PC-9 (cell line): Measurements from ENCODE around the gene PBXIP1. TPM values are rescaled to one million over a fixed set of nuclear protein-coding genes. Genes with fewer than 3 reads are reported as not detected.

Source experiments
- BruUV-seq: library from RNA; stranded (reverse); fragments of 400-500 nt; replicated peaks from 2 replicates; lab custom pipeline; 2021; lab: Mats Ljungman, UMichigan
- CTCF ChIA-PET: fragments of 300-600 bp; sonication (Branson Sonifier 250); formaldehyde crosslinking; loops from one replicate; lab custom pipeline; 2022; ENCODE audit warnings: antibody characterized with exemption; lab: Charles Lee
- POLR2A ChIA-PET: fragments of 300-600 bp; sonication (Branson Sonifier 250); formaldehyde crosslinking; loops from one replicate; lab custom pipeline; 2022; ENCODE audit warnings: antibody characterized with exemption; ENCODE audit not compliant: unreplicated experiment; lab: Charles Lee
- DNase-seq, 2 experiments: peaks; one replicate each; pipeline versions ENCODE4 v3.0.0 to v3.0.0-alpha.2; 2015 to 2022; ENCODE audit warnings: mixed read lengths in 1 of 2
- H2AFZ ChIP-seq: fragments of 200-600 bp; sonication (generic); 2 replicates; pipeline ENCODE4 v1.8.1; 2017; ENCODE audit warnings: antibody characterized with exemption
- H3F3A ChIP-seq: fragments of 200-600 bp; sonication (generic); 2 replicates; pipeline ENCODE4 v1.8.1; 2017; ENCODE audit warnings: antibody characterized with exemption, mild to moderate bottlenecking, low read depth; ENCODE audit not compliant: insufficient read depth
- H3K27ac ChIP-seq: fragments of 200-600 bp; sonication (generic); 2 replicates; pipeline ENCODE4 v1.6.1; 2016; ENCODE audit warnings: mixed run types
- H3K27me3 ChIP-seq: fragments of 200-600 bp; sonication (generic); 2 replicates; pipeline ENCODE4 v1.6.1; 2016; ENCODE audit warnings: low read depth, mixed run types; ENCODE audit not compliant: insufficient read depth
- H3K36me3 ChIP-seq: fragments of 200-600 bp; sonication (generic); 2 replicates; pipeline ENCODE4 v1.6.1; 2016; ENCODE audit warnings: low read depth, mixed run types
- H3K4me1 ChIP-seq: fragments of 200-600 bp; sonication (generic); replicated peaks from 2 replicates; pipeline ENCODE4 v1.6.1; 2016; ENCODE audit warnings: mixed run types; ENCODE audit not compliant: insufficient read depth
- H3K4me2 ChIP-seq: fragments of 200-600 bp; sonication (generic); 2 replicates; pipeline ENCODE4 v1.6.1; 2017; ENCODE audit warnings: mixed run types
- H3K4me3 ChIP-seq: fragments of 200-600 bp; sonication (generic); 2 replicates; pipeline ENCODE4 v1.6.1; 2016; ENCODE audit warnings: mixed run types
- H3K79me2 ChIP-seq: fragments of 200-600 bp; sonication (generic); 2 replicates; pipeline ENCODE4 v1.6.1; 2017; ENCODE audit warnings: low read depth, mixed run types
- H3K9me2 ChIP-seq: fragments of 200-600 bp; sonication (generic); 2 replicates; pipeline ENCODE4 v1.8.1; 2017; ENCODE audit warnings: mild to moderate bottlenecking; ENCODE audit not compliant: insufficient read depth
- H3K9me3 ChIP-seq: fragments of 200-600 bp; sonication (generic); 2 replicates; pipeline ENCODE4 v1.8.1; 2016; ENCODE audit warnings: low read depth; ENCODE audit not compliant: insufficient read depth
- H4K20me1 ChIP-seq: fragments of 200-600 bp; sonication (generic); 2 replicates; pipeline ENCODE4 v1.8.1; 2017; ENCODE audit not compliant: insufficient read depth
- CTCF ChIP-seq: fragments of 200-600 bp; sonication (generic); conservative IDR thresholded peaks from 2 replicates; pipeline ENCODE4 v1.6.1; 2017; ENCODE audit warnings: mixed run types, antibody characterized with exemption, mild to moderate bottlenecking, moderate library complexity
- EZH2 ChIP-seq: fragments of 200-600 bp; sonication (generic); IDR thresholded peaks from 2 replicates; pipeline ENCODE4 v1.8.0; 2017; ENCODE audit warnings: antibody characterized with exemption, low read depth
- intact Hi-C: fragments of 100-400 bp; cut with micrococcal nuclease; formaldehyde crosslinking; loops from one replicate; pipeline ENCODE4 v1.10.0; 2022; ENCODE audit not compliant: unreplicated experiment
- microRNA-seq: library from miRNA; unstranded; fragments of <30 nt; microRNA quantifications from one replicate; pipeline ENCODE4 v1.2.0, GENCODE V29; 2021; ENCODE audit warnings: borderline number of aligned reads, borderline replicate concordance
- total RNA-seq: library from RNA; stranded (reverse); gene quantifications from 2 replicates; pipeline ENCODE4 v1.2.3, GENCODE V29; 2021

The PBXIP1 gene
- total RNA-seq, 1 experiment from 2014 or later, result 40.2 TPM

- intact Hi-C loops, result no loop called here
- H2AFZ ChIP-seq, result no peak overlapping the region
- ChIA-PET CTCF (no interaction called here), POLR2A (no interaction called here)
- no TSS peak for BruUV-seq
- TF ChIP-seq EZH2, result no peak
- TF ChIP-seq CTCF, result no peak
- no peak for DNase-seq
- H3K4me2 ChIP-seq, result no peak overlapping the region
- no peaks in the 10 kb centered on the region for H3K4me1 ChIP-seq
- H3K79me2 ChIP-seq, result no peaks in the 10 kb centered on the region
- H4K20me1 ChIP-seq, result no peaks in the 10 kb centered on the region
- H3K27ac ChIP-seq, result no peak overlapping the region
- no peaks in the 10 kb centered on the region for H3F3A ChIP-seq
- H3K9me2 ChIP-seq, result no peaks in the 10 kb centered on the region
- peaks cover 40% of the 10 kb centered on the region; the same call in 1 of the 2 replicates for H3K27me3 ChIP-seq
- H3K36me3 ChIP-seq, result no peaks in the 10 kb centered on the region
- H3K9me3 ChIP-seq, result no peaks in the 10 kb centered on the region
- H3K4me3 ChIP-seq, result no peak overlapping the region
Measured at GRCh38 chr1:154896771-154897286, 59.1 kb downstream of the PBXIP1 start.

GRCh38 chr1:154895798-154896197 is 60.1 kb downstream of the PBXIP1 start:
- Histone ChIP-seq H4K20me1 (no peaks in the 10 kb centered on the region), H3K4me3 (no peak overlapping the region), H3K36me3 (no peaks in the 10 kb centered on the region), H3K79me2 (no peaks in the 10 kb centered on the region), H3K9me3 (no peaks in the 10 kb centered on the region), H3K4me1 (no peaks in the 10 kb centered on the region), H3K9me2 (no peaks in the 10 kb centered on the region), H2AFZ (no peak overlapping the region), H3K4me2 (no peak overlapping the region), H3F3A (no peaks in the 10 kb centered on the region), H3K27ac (no peak overlapping the region), H3K27me3 (peaks cover 40% of the 10 kb centered on the region; the same call in 1 of the 2 replicates)
- POLR2A ChIA-PET, result interaction anchor here (0.7 kb wide), 1 partner anchor 94 kb away, joined by 4 read pairs; no protein-coding TSS in a partner anchor
- no peak for DNase-seq
- intact Hi-C loops, result no loop called here
- CTCF ChIA-PET, result interaction anchor here (0.5 kb wide), 1 partner anchor 43 kb away, joined by 5 read pairs; no protein-coding TSS in a partner anchor
- BruUV-seq, result no TSS peak
- TF ChIP-seq EZH2 (no peak), CTCF (no peak)

Small RNA genes lying within 50 kb of the gene (microRNA-seq; reads per million reads assigned to microRNA genes)
- gene MIR4258, result not detected

Other genes starting within 250 kb of the PBXIP1 start
- gene KCNN3, start 85.8 kb downstream of the PBXIP1 start, total RNA-seq, result 0.33 and 1.1 TPM in 2 replicates
- 27.1 and 38.2 TPM in 2 replicates for gene PMVK, start 19.4 kb downstream of the PBXIP1 start, total RNA-seq
- 30.0 and 33.2 TPM in 2 replicates for gene PYGO2, start 5.7 kb upstream of the PBXIP1 start, total RNA-seq
- gene SHC1, start 14.6 kb upstream of the PBXIP1 start, total RNA-seq, result 162 and 210 TPM in 2 replicates
- gene CKS1B, start 18.6 kb upstream of the PBXIP1 start, total RNA-seq, result 236 and 300 TPM in 2 replicates
- gene FLAD1, start 27.2 kb upstream of the PBXIP1 start, total RNA-seq, result 47.9 and 54.2 TPM in 2 replicates
- gene LENEP, start 37.5 kb upstream of the PBXIP1 start, total RNA-seq, result 1.2 and 1.3 TPM in 2 replicates
- gene ZBTB7B, start 46.7 kb upstream of the PBXIP1 start, total RNA-seq, result 38.6 and 44.1 TPM in 2 replicates
- gene DCST2, start 77.7 kb upstream of the PBXIP1 start, total RNA-seq, result 4.4 and 4.7 TPM in 2 replicates
- 0.22 and 0.43 TPM in 2 replicates for gene DCST1, start 77.7 kb upstream of the PBXIP1 start, total RNA-seq
- gene ADAM15, start 95.2 kb upstream of the PBXIP1 start, total RNA-seq, result 187 and 195 TPM in 2 replicates
- 14.0 and 17.3 TPM in 2 replicates for gene EFNA4, start 107.6 kb upstream of the PBXIP1 start, total RNA-seq
- gene EFNA3, start 122.7 kb upstream of the PBXIP1 start, total RNA-seq, result 6.7 and 8.8 TPM in 2 replicates
- 30.6 and 35.7 TPM in 2 replicates for gene EFNA1, start 171.8 kb upstream of the PBXIP1 start, total RNA-seq
- 54.9 and 67.6 TPM in 2 replicates for gene SLC50A1, start 179.8 kb upstream of the PBXIP1 start, total RNA-seq
- gene DPM3, start 184.4 kb upstream of the PBXIP1 start, total RNA-seq, result 83.7 and 127 TPM in 2 replicates
- 112 and 156 TPM in 2 replicates for gene KRTCAP2, start 217.2 kb upstream of the PBXIP1 start, total RNA-seq
- gene TRIM46, start 217.8 kb upstream of the PBXIP1 start, total RNA-seq, result 6.0 and 6.2 TPM in 2 replicates